GM12878 (cell line): ENCODE results near the gene POLE2. TPM values are rescaled to one million over a fixed set of nuclear protein-coding genes. Genes with fewer than 3 reads are reported as not detected.

ENCODE experiments used
- ATAC-seq: fragments of 200-7000 bp; cut with Tn5 transposase; 3 replicates; pipeline ENCODE4 v1.9.1; 2020; ENCODE audit warnings: mild to moderate bottlenecking, moderate library complexity
- BruUV-seq: library from RNA; stranded (reverse); fragments of 400-500 nt; replicated peaks from 2 replicates; lab custom pipeline; 2021; lab: Mats Ljungman, UMichigan
- CTCF ChIA-PET: fragments of 300-600 bp; sonication (Branson Sonifier 250); formaldehyde crosslinking; extraction: SDS; loops from one replicate; lab custom pipeline; 2021; ENCODE audit warnings: inconsistent platforms; lab: Yijun Ruan, JAX
- POLR2A ChIA-PET: fragments of 350-600 bp; formaldehyde crosslinking; extraction: SDS; loops from one replicate; lab custom pipeline; 2021; ENCODE audit warnings: inconsistent platforms; lab: Charles Lee
- RAD21 ChIA-PET: fragments of 300-600 bp; sonication (Branson Sonifier 250); formaldehyde crosslinking; loops from one replicate; lab custom pipeline; 2023; ENCODE audit warnings: antibody characterized with exemption; ENCODE audit not compliant: unreplicated experiment; lab: Charles Lee
- SMC1A ChIA-PET: fragments of 300-600 bp; sonication (Branson Sonifier 250); formaldehyde crosslinking; loops from one replicate; lab custom pipeline; 2023; ENCODE audit not compliant: unreplicated experiment, uncharacterized antibody; lab: Charles Lee
- DNase-seq: peaks from one replicate; pipeline ENCODE4 v3.0.0-alpha.2; 2011; ENCODE audit warnings: low read depth, low spot score
- FAIRE-seq: peaks from 3 replicates; lab custom pipeline; 2011; peaks lifted over from hg19 to GRCh38; lab: Jason Lieb, UNC
- H2AFZ ChIP-seq: 2 replicates; pipeline ENCODE4 v1.6.0; 2011; ENCODE audit warnings: low read depth, low read length, control low read depth; ENCODE audit not compliant: control insufficient read depth
- H3K27ac ChIP-seq: 2 replicates; pipeline ENCODE4 v1.5.1; 2011; ENCODE audit warnings: control low read depth; ENCODE audit not compliant: control insufficient read depth, insufficient read depth
- H3K27me3 ChIP-seq, 2 experiments: replicated peaks in 1 of 2; 2 replicates each; pipeline versions ENCODE4 v1.6.0 to v1.6.1; 2011; ENCODE audit warnings: low read length in 1 of 2; ENCODE audit not compliant: control insufficient read depth in 2 of 2, insufficient read depth in 2 of 2
- H3K36me3 ChIP-seq, 2 experiments: 2 replicates each; pipeline ENCODE4 v1.5.1; 2011; ENCODE audit warnings: low read length in 1 of 2; ENCODE audit not compliant: control insufficient read depth in 2 of 2, insufficient read depth in 2 of 2
- H3K4me1 ChIP-seq: 2 replicates; pipeline ENCODE4 v1.6.1; 2011; ENCODE audit warnings: mild to moderate bottlenecking, low read length, moderate library complexity, mixed read lengths; ENCODE audit not compliant: control insufficient read depth, insufficient read depth
- H3K4me2 ChIP-seq: 2 replicates; pipeline ENCODE4 v1.6.0; 2011; ENCODE audit warnings: control low read depth; ENCODE audit not compliant: control insufficient read depth, insufficient read depth
- H3K4me3 ChIP-seq: fragments of 200-600 bp; sonication (generic); 2 replicates; pipeline ENCODE4 v1.5.1; 2016
- H3K79me2 ChIP-seq: 2 replicates; pipeline ENCODE4 v1.6.0; 2011; ENCODE audit warnings: low read length; ENCODE audit not compliant: control insufficient read depth, insufficient read depth
- H3K9ac ChIP-seq: 2 replicates; pipeline ENCODE4 v1.8.0; 2011; ENCODE audit warnings: low read length, control low read depth, mixed read lengths; ENCODE audit not compliant: control insufficient read depth, insufficient read depth
- H3K9me3 ChIP-seq: replicated peaks from 3 replicates; pipeline ENCODE4 v1.5.1; 2011; ENCODE audit warnings: mild to moderate bottlenecking, low read length; ENCODE audit not compliant: control insufficient read depth, insufficient read depth
- H4K20me1 ChIP-seq: 2 replicates; pipeline ENCODE4 v1.6.0; 2011; ENCODE audit not compliant: control insufficient read depth, insufficient read depth
- CREB1 ChIP-seq: IDR thresholded peaks from 2 replicates; pipeline ENCODE4 v1.6.1; 2012; ENCODE audit warnings: low read depth, mild to moderate bottlenecking, inconsistent platforms
- CUX1 ChIP-seq: IDR thresholded peaks from 2 replicates; pipeline ENCODE4 v1.6.1; 2012; ENCODE audit warnings: improper control_type of control experiment, low read depth, low read length; ENCODE audit not compliant: insufficient replicate concordance
- GABPA ChIP-seq: IDR thresholded peaks from 2 replicates; pipeline ENCODE4 v1.6.1; 2014; ENCODE audit warnings: antibody characterized with exemption, low read depth, mild to moderate bottlenecking, inconsistent platforms
- KAT2A ChIP-seq: conservative IDR thresholded peaks from 2 replicates; pipeline ENCODE4 v1.6.1; 2011; ENCODE audit warnings: low read depth, low read length; ENCODE audit not compliant: control insufficient read depth
- NFYA ChIP-seq: IDR thresholded peaks from 2 replicates; pipeline ENCODE4 v1.6.1; 2011; ENCODE audit warnings: low read depth, mild to moderate bottlenecking, low read length, improper control_type of control experiment, borderline replicate concordance
- RUNX3 ChIP-seq: IDR thresholded peaks from 2 replicates; pipeline ENCODE4 v1.6.1; 2012; ENCODE audit warnings: low read length, inconsistent platforms
- SUPT20H ChIP-seq: IDR thresholded peaks from 2 replicates; pipeline ENCODE4 v1.6.1; 2011; ENCODE audit warnings: low read depth, mild to moderate bottlenecking, low read length, moderate library complexity, borderline replicate concordance; ENCODE audit not compliant: control insufficient read depth
- TBL1XR1 ChIP-seq: IDR thresholded peaks from 2 replicates; pipeline ENCODE4 v1.6.1; 2012; ENCODE audit warnings: low read depth, low read length, improper control_type of control experiment
- WGBS: methylation state at CpG from one replicate; pipeline ENCODE4 v1.1.6; 2016; ENCODE audit warnings: low lambda C conversion rate; ENCODE audit not compliant: insufficient replicate concordance, insufficient coverage; ENCODE audit errors: missing lambda C conversion rate; 5-methylcytosine and 5-hydroxymethylcytosine counted together
- in situ Hi-C: fragments of 300-500 bp; cut with MboI; formaldehyde crosslinking; loops from 9 replicates; pipeline ENCODE4 v1.14.3; 2018; ENCODE audit warnings: mixed read lengths
- intact Hi-C: fragments of 100-400 bp; cut with micrococcal nuclease; formaldehyde crosslinking; loops from one replicate; pipeline ENCODE4 v1.14.2; 2022; ENCODE audit not compliant: unreplicated experiment
- polyA plus RNA-seq, 11 experiments: library from polyadenylated mRNA; depleted of rRNA in 4 of 11; unstranded in 6 of 11; stranded (reverse) in 5 of 11; fragments of >200 nt; fragmentation: Nextera tagmentation in 4 of 11; fragmentation: Illumina TruSeq in 1 of 11; extraction: Ambion mirVana in 4 of 11; extraction: Trizol in 1 of 11; gene quantifications; 1 replicate in 1 of 11; 2 replicates in 10 of 11; pipeline versions ENCODE4 v1.2.1 to v1.2.3, GENCODE V29; 2011 to 2016; ENCODE audit warnings: inconsistent platforms in 2 of 11, missing spikeins in 2 of 11, low read depth in 1 of 11
- total RNA-seq, 4 experiments: library from RNA; depleted of rRNA in 3 of 4; stranded (reverse); fragments of >200 nt in 3 of 4; fragmentation: Illumina TruSeq in 1 of 4; extraction: Trizol in 1 of 4; gene quantifications; 2 replicates each; pipeline versions ENCODE4 v1.2.1 to v1.2.3, GENCODE V29; 2013 to 2021
- TF ChIP-seq, protein P1 (sequence below): IDR thresholded peaks from 2 replicates; pipeline ENCODE4 v1.6.1; 2012; ENCODE audit warnings: low read depth, low read length, improper control_type of control experiment

POLE2 gene
- total and polyA plus RNA-seq, 10 of the 15 experiments (the other 5 are each of a cell fraction or from before 2014, with no cell fraction given), result 22.0 to 45.6 (median 38.8) TPM

- Histone ChIP-seq H3K27ac (no peak overlapping the region), H3K27me3 (no peaks in the 10 kb centered on the region), H3K36me3 (peaks cover 0 to 8% of the 10 kb centered on the region in 2 experiments; a peak in 2 of 4 replicates), H4K20me1 (no peaks in the 10 kb centered on the region), H3K4me1 (peaks cover 13% of the 10 kb centered on the region), H3K4me2 (peak overlapping the region; percentile 82), H2AFZ (no peak overlapping the region), H3K79me2 (peaks cover 64% of the 10 kb centered on the region), H3K9ac (peak overlapping the region; percentile 97; the same call in 1 of the 2 replicates), H3K9me3 (no peaks in the 10 kb centered on the region), H3K4me3 (peak overlapping the region; percentile 1; the same call in 1 of the 2 replicates)
- TF ChIP-seq, protein P1, sequence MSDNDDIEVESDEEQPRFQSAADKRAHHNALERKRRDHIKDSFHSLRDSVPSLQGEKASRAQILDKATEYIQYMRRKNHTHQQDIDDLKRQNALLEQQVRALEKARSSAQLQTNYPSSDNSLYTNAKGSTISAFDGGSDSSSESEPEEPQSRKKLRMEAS, result no peak
- TF ChIP-seq CREB1 (no peak), KAT2A (no peak), RUNX3 (no peak), GABPA (no peak), NFYA (no peak), SUPT20H (no peak), CUX1 (no peak), TBL1XR1 (no peak)
- no peak for ATAC-seq
- POLR2A ChIA-PET, result interaction anchor here (0.6 to 3.6 kb wide), 3 partner anchors 40 to 201 kb away, joined by 3 to 31 read pairs (median 4); partner anchors contain the start of gene KLHDC2
- no TSS peak for BruUV-seq
- 82% methylated on average over 1 of the region's 1 CpG for WGBS
- RAD21 ChIA-PET, result no interaction called here
- intact Hi-C loops (no loop called here), in situ Hi-C loops (loop anchor here (5.0 to 10.0 kb wide), 3 partner anchors 130 to 478 kb away; partner anchors contain the start of genes KLHDC2 and VCPKMT)
- no peak for DNase-seq
- CTCF ChIA-PET, result interaction anchor here (1.0 kb wide), 1 partner anchor 175 kb away, joined by 4 read pairs; no protein-coding TSS in a partner anchor
- FAIRE-seq, result no peak
- SMC1A ChIA-PET, result interaction anchor here (0.9 to 1.5 kb wide), 4 partner anchors 16 to 175 kb away, joined by 3 to 4 read pairs (median 4); partner anchors contain the start of genes MGAT2, POLE2 and RPL36AL
These were observed 51.1 kb downstream of the POLE2 start for GRCh38 chr14:49636866-49637265.
